ENCODE results near the gene VTCN1.

GRCh38 chr1:117178756-117179155 is 32.0 kb downstream of the VTCN1 start:
- TF ChIP-seq CTCF (IDR thresholded peaks at IDR 0.05; ENCODE audit: low read length) = no peak
- TF ChIP-seq EZH2 (optimal IDR thresholded peaks at IDR 0.05; ENCODE audit: low read depth, low read length) = no peak
